Epithelial cell of esophagus (primary cell): Measurements from ENCODE around the gene CREB1.
A peak's percentile ranks its signal among the peaks of the same experiment; 100 is the strongest.

Source experiments
- DNase-seq: peaks from one replicate; pipeline ENCODE4 v3.0.0; 2010; ENCODE audit warnings: low read depth
- H3K4me3 ChIP-seq: 2 replicates; pipeline ENCODE4 v1.5.1; 2011; ENCODE audit warnings: mild to moderate bottlenecking, low read length, control low read depth
- CTCF ChIP-seq: IDR thresholded peaks from 2 replicates; pipeline ENCODE4 v1.5.1; 2011; ENCODE audit warnings: low read depth, mild to moderate bottlenecking, low read length, control low read depth, inconsistent platforms; ENCODE audit not compliant: insufficient read depth; ENCODE audit errors: missing control alignments

Gene CREB1

GRCh38 chr2:207503234-207503633 is 26.5 kb upstream of the CREB1 start:
- TF ChIP-seq CTCF, result no peak
- no peak for DNase-seq
- H3K4me3 ChIP-seq, result no peak overlapping the region

DNA sequence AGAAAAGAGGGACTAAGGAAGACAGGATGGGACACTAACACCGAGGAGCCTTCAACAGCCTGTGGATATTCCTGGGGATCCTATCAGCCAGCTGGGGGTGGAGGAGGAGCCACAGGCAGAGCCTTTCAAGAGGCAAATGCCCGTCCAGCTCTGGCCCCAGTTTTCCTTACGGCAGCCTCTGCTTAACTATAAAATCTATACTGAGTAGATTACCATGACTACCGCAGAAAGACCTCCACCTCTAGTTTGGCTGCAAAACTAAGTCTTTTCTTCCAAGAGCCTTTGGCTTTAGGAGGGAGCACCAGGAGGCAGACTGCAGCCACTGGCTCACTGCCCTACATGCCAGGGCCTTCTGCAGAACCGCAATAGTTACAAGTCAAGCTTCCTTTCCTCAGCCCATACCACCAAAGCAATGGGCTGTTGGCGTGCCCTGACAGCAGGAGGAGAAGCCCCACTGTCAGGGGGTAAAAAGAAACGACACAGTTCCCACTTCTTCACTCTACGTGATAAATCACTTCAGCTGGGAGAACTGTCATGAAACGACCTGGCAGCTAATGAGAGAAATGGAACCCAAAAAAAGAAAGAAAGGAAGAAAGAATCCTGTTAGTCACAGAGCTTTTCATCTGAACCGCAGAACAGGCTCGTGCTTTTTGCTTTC is 25.1 kb upstream of the CREB1 start:
- DNase-seq, result peak; percentile 34
- no peak overlapping the region for H3K4me3 ChIP-seq
- no peak for TF ChIP-seq CTCF

- DNase-seq, result peak; percentile 75
- TF ChIP-seq CTCF, result no peak
- H3K4me3 ChIP-seq, result no peak overlapping the region
These were observed 24.6 kb upstream of the CREB1 start for GRCh38 chr2:207505171-207505570.

DNA sequence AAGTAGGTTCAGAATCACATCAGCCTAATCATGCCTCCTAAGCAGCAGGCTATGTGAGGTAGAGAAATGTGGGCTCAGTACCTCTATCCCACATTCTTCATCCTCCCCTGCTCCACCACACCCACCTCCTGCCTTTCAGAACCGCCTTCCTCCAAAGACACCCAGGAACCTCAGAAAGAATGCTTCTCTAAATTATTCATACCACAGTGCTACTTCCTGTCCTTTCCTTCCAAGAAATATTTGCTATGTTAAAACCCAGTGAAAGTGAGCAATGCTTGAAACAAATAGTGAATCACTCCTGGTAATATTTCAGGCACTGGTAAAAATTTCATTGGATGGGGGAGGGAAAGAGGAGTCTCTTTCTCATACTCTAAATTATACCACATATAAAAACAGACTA is 24.0 kb upstream of the CREB1 start:
- peak; percentile 91 for DNase-seq
- H3K4me3 ChIP-seq, result no peak overlapping the region
- no peak for TF ChIP-seq CTCF

DNA sequence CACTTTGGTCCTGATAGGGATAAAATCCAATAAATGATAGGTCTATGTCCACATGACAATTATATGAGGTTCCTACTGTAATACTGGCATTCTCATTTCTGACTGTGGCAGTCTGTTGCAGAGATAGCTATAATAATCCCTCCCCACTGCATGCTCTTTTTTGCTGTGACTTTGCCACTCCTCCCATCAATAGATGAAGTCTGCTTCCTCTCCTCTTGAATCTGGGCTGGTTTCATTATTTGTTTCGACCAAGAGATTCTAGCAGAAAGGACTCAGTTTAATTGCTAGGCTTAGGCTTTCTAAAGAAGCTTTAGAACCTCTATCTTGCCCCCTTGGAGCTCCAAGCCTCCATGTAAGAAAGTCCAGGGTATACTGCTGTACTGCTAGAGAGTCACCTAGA is 23.3 kb upstream of the CREB1 start:
- DNase-seq, result no peak
- no peak overlapping the region for H3K4me3 ChIP-seq
- TF ChIP-seq CTCF, result no peak

DNA sequence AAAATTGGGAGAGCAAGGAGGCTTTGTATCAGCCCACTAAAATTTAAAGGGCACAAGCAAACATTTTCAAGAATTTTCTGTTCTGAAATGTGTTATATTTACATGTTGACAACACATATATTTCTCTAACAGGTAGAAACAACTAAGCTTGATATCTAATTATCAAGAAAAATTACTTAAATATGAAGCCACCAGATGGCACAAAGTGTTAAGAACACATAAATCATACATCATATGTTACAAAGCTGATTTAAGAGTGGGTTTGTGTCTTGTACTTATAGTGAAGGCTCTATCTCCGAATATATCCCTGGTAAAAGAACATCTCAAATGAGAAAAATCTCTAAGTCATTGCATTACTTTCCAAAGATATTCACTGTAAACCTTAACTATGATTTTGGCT is 19.6 kb upstream of the CREB1 start:
- no peak for TF ChIP-seq CTCF
- no peak for DNase-seq

GRCh38 chr2:207511851-207512250 is 17.9 kb upstream of the CREB1 start:
- peak; percentile 47 for DNase-seq
- no peak for TF ChIP-seq CTCF
- no peak overlapping the region for H3K4me3 ChIP-seq

More for the DNA sequence above, 19.6 kb upstream of the CREB1 start:
- no peak overlapping the region for H3K4me3 ChIP-seq
